Aorta (tissue), 5 donors: ENCODE results near the gene CENPH. TPM values are rescaled to one million over a fixed set of nuclear protein-coding genes. Genes with fewer than 3 reads are reported as not detected.

Experiments used
- ATAC-seq: fragments of 200-7000 bp; cut with Tn5 transposase; one replicate; pipeline ENCODE4 v1.9.1; 2022; ENCODE audit warnings: moderate library complexity; ENCODE audit not compliant: low FRiP score
- DNase-seq, 2 donors: peaks; one replicate each; pipeline ENCODE4 v3.0.0-alpha.2; 2020
- H3K27ac ChIP-seq, 2 donors: one replicate each; pipeline ENCODE4 v1.5.1; 2013; ENCODE audit warnings: low read length in 2 of 2, mild to moderate bottlenecking in 2 of 2, moderate library complexity in 2 of 2, control low read depth in 1 of 2, inconsistent platforms in 1 of 2, low read depth in 1 of 2
- H3K27me3 ChIP-seq, 2 donors: one replicate each; pipeline ENCODE4 v1.6.1; 2013; ENCODE audit warnings: control low read depth in 1 of 2, low read length in 1 of 2, mild to moderate bottlenecking in 1 of 2, moderate library complexity in 1 of 2; ENCODE audit not compliant: insufficient read depth in 2 of 2, control insufficient read depth in 1 of 2
- H3K36me3 ChIP-seq, 2 donors: one replicate each; pipeline ENCODE4 v1.6.1; 2013; ENCODE audit warnings: control low read depth in 1 of 2, low read length in 1 of 2, mild to moderate bottlenecking in 1 of 2; ENCODE audit not compliant: insufficient read depth in 2 of 2, control insufficient read depth in 1 of 2
- H3K4me1 ChIP-seq, 2 donors: one replicate each; pipeline ENCODE4 v1.6.1; 2013; ENCODE audit warnings: low read length in 2 of 2, control low read depth in 1 of 2, mild to moderate bottlenecking in 1 of 2, moderate library complexity in 1 of 2; ENCODE audit not compliant: insufficient read depth in 2 of 2, control insufficient read depth in 1 of 2
- H3K4me3 ChIP-seq, 2 donors: one replicate each; pipeline ENCODE4 v1.5.1; 2013; ENCODE audit warnings: low read length in 2 of 2, control low read depth in 1 of 2, mild to moderate bottlenecking in 1 of 2
- H3K9me3 ChIP-seq: one replicate; pipeline ENCODE4 v1.6.1; 2013; ENCODE audit warnings: mild to moderate bottlenecking, low read length; ENCODE audit not compliant: control insufficient read depth
- WGBS, 2 donors: extraction: QIAGEN DNeasy Blood & Tissue Kit; methylation state at CpG; one replicate each; pipeline ENCODE4 v1.1.7; 2013; 5-methylcytosine and 5-hydroxymethylcytosine counted together
- intact Hi-C, 2 donors: fragments of 100-400 bp; cut with DNase I; formaldehyde crosslinking; loops; one replicate each; pipeline versions ENCODE4 v1.14.2 to v1.15.0; 2022
- polyA plus RNA-seq, 2 donors: library from polyadenylated mRNA; stranded (reverse); fragments of 200-250 nt; gene quantifications; one replicate each; pipeline ENCODE4 v1.2.3, GENCODE V29; 2013
- total RNA-seq, 2 donors: library from RNA; stranded (reverse); fragmentation: NEBNext Ultra II Directional; extraction: Animal tissue kit (Norgen Biotek cat#: 25700); gene quantifications; one replicate each; pipeline ENCODE4 v1.2.1, GENCODE V29; 2021
- donor health status: healthy with polysubstance abuse.
- donor health status: Bipolar disorder and iron deficiency.
- donor health status: DM: no; HTN: no; CAD: no.
- donor health status: DM: no; HTN: no; CAD: no.
- donor health status: DM: yes; HTN: yes; CAD: no.

The CENPH gene
- total and polyA plus RNA-seq, 4 donors: 0.38 to 3.3 (median 2.3) TPM

- H3K4me3 ChIP-seq: no peak overlapping the region
- no peaks in the 10 kb centered on the region for H3K27me3 ChIP-seq
- intact Hi-C loops: no loop called here
- WGBS, 2 donors: 50 to 72% methylated on average over 1 of the region's 1 CpG
- no peaks in the 10 kb centered on the region for H3K9me3 ChIP-seq
- H3K27ac ChIP-seq: no peak overlapping the region
- DNase-seq: no peak
- no peaks in the 10 kb centered on the region for H3K36me3 ChIP-seq
- peaks cover 0 to 2% of the 10 kb centered on the region in 2 donors for H3K4me1 ChIP-seq
- no peak for ATAC-seq
Measured at GRCh38 chr5:69184621-69185020, 4.8 kb upstream of the CENPH start.

- intact Hi-C loops: no loop called here
- H3K9me3 ChIP-seq: no peaks in the 10 kb centered on the region
- no peaks in the 10 kb centered on the region for H3K36me3 ChIP-seq
- ATAC-seq (no peak), DNase-seq (no peak)
- H3K27me3 ChIP-seq: no peaks in the 10 kb centered on the region
- 90% methylated on average over 2 of the region's 2 CpGs for WGBS, 2 donors
- peaks cover 0 to 2% of the 10 kb centered on the region in 2 donors for H3K4me1 ChIP-seq
- no peak overlapping the region for H3K27ac ChIP-seq
- no peak overlapping the region for H3K4me3 ChIP-seq
Measured at GRCh38 chr5:69187342-69187741, 2.0 kb upstream of the CENPH start.

- intact Hi-C loops: no loop called here
- DNase-seq (no peak), ATAC-seq (no peak)
- Histone ChIP-seq H3K36me3 (no peaks in the 10 kb centered on the region), H3K4me1 (peaks cover 0 to 2% of the 10 kb centered on the region in 2 donors), H3K27ac (no peak overlapping the region), H3K27me3 (no peaks in the 10 kb centered on the region), H3K9me3 (no peaks in the 10 kb centered on the region), H3K4me3 (peak overlapping the region; percentile 50 to 72)
- 5 to 8% methylated on average over 8 of the region's 8 CpGs for WGBS, 2 donors
Measured at GRCh38 chr5:69188811-69189161, 597 bp upstream of the CENPH start.

DNA sequence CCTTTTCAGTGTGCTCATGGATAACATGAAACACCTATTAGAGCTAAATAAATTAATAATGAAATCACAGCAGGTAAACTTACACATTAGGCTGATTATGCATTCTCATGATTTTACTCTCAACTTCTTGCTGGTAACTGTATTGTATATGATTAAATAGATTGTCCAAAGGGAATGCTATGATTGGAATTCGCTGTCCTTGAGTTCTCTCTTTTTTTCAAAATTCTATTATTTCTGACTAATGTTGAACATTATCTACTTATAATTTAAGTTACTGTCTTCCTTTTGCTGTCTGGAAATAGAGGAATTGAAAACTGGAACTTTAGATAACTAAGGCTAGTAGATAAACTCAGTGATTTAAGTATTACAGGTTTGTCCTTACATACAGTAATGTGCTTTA lies 13.1 kb downstream of the CENPH start:
- DNase-seq (no peak), ATAC-seq (no peak)
- Histone ChIP-seq H3K4me3 (no peak overlapping the region), H3K4me1 (no peaks in the 10 kb centered on the region), H3K27me3 (no peaks in the 10 kb centered on the region), H3K9me3 (no peaks in the 10 kb centered on the region), H3K36me3 (no peaks in the 10 kb centered on the region), H3K27ac (no peak overlapping the region)
- intact Hi-C loops: no loop called here
- 85 to 91% methylated on average over 1 of the region's 1 CpG for whole genome bisulfite sequencing, 2 donors

GRCh38 chr5:69206528-69207190 lies 17.3 kb downstream of the CENPH start:
- no peak for ATAC-seq
- DNase-seq: no peak

GRCh38 chr5:69209602-69210001 lies 20.2 kb downstream of the CENPH start:
- Histone ChIP-seq H3K4me3 (no peak overlapping the region), H3K27me3 (no peaks in the 10 kb centered on the region), H3K9me3 (no peaks in the 10 kb centered on the region), H3K27ac (no peak overlapping the region), H3K4me1 (no peaks in the 10 kb centered on the region), H3K36me3 (no peaks in the 10 kb centered on the region)
- 16 to 20% methylated on average over 2 of the region's 2 CpGs for WGBS, 2 donors
- ATAC-seq (no peak), DNase-seq (no peak)
- intact Hi-C loops: loop anchor here in 1 of 2 donors (10.0 kb wide), 2 partner anchors 45 to 65 kb away; partner anchors contain the start of gene CCNB1

More at GRCh38 chr5:69206528-69207190, 17.3 kb downstream of the CENPH start:
- H3K27ac ChIP-seq: no peak overlapping the region
- 80 to 89% methylated on average over 5 of the region's 5 CpGs for WGBS, 2 donors
- no peaks in the 10 kb centered on the region for H3K36me3 ChIP-seq
- intact Hi-C loops: no loop called here
- no peaks in the 10 kb centered on the region for H3K9me3 ChIP-seq
- H3K4me3 ChIP-seq: no peak overlapping the region
- H3K27me3 ChIP-seq: no peaks in the 10 kb centered on the region
- H3K4me1 ChIP-seq: no peaks in the 10 kb centered on the region

DNA sequence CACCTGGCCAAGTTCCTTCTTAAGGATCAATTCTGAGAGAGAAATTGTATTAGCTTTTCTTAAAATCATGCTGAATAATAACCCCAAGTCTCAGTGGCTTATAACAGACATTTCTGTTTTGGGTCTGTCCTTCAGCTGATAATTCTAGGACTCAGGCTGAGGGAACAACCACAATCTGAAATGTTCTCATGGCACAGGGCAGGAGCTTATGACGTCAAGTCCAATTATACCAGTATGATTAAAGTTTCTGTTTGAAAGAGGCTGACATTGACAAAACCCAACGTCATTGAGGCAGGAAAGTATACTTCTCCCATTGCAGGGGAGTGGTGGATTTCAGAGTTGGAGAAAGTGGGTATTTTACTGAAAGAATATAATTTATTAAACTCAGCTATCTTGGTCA lies 21.8 kb downstream of the CENPH start:
- no peak overlapping the region for H3K4me3 ChIP-seq
- H3K4me1 ChIP-seq: no peaks in the 10 kb centered on the region
- no peaks in the 10 kb centered on the region for H3K27me3 ChIP-seq
- DNase-seq: no peak
- no peak overlapping the region for H3K27ac ChIP-seq
- intact Hi-C loops: loop anchor here in 1 of 2 donors (10.0 kb wide), 2 partner anchors 46 to 64 kb away; partner anchors contain the start of gene CCNB1
- H3K36me3 ChIP-seq: no peaks in the 10 kb centered on the region
- H3K9me3 ChIP-seq: no peaks in the 10 kb centered on the region
- WGBS, 2 donors: 60 to 67% methylated on average over 2 of the region's 2 CpGs
- no peak for ATAC-seq

DNA sequence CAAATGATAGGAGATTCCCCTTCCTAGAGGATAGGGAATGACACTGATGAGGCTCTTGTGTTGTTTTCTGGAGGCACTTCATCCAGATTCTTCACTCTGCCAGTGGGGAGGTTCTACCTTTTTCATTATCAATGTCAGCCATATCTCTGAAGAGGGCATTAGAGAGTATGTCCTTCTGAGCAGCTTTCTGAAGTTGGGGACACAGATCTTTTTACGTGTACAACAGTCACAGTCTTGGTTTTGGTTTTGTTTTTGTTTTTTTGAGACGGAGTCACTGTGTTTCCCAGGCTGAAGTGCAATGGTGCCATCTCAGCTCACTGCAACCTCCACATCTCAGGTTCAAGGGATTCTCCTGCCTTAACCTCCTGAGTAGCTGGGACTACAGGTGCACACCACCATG lies 22.6 kb downstream of the CENPH start:
- 83 to 91% methylated on average over 2 of the region's 2 CpGs for WGBS, 2 donors
- no peaks in the 10 kb centered on the region for H3K36me3 ChIP-seq
- H3K27ac ChIP-seq: no peak overlapping the region
- no peaks in the 10 kb centered on the region for H3K27me3 ChIP-seq
- intact Hi-C loops: loop anchor here in 1 of 2 donors (10.0 kb wide), 2 partner anchors 47 to 63 kb away; partner anchors contain the start of gene CCNB1
- no peaks in the 10 kb centered on the region for H3K9me3 ChIP-seq
- ATAC-seq (no peak), DNase-seq (no peak)
- no peaks in the 10 kb centered on the region for H3K4me1 ChIP-seq
- no peak overlapping the region for H3K4me3 ChIP-seq

DNA sequence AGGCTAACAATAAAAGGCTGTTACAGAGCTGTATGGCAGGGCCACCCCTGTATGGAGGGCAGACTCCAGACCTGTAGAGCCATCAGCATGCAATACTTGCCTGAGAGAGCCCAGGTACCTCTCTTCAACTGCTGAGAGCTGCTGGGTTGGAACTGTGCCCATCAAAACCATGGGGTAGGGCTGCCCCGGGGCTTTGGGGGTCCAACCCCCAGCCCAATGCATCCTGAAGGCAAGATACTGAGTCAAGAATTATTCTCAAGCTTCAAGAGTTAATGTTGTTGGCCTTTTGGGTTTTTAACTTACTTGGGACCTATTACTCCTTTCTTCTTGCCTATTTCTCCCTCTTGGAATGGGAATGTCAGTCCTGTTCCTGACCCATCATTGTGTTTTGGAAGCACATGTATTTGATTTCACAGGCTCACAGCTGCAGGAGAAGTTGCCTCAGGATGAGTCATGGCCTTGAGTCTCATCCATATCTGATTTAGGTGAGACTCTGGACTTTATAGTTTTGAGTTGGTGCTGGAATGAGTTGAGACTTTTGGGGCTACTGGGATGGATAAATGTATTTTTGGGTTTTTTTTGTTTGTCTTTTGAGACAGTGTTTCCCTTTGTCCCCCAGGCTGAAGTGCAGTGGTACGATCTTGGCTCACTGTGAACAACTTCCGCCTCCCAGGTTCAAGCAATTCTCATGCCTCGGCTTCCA lies 24.3 kb downstream of the CENPH start:
- Histone ChIP-seq H3K4me3 (no peak overlapping the region), H3K27me3 (no peaks in the 10 kb centered on the region), H3K36me3 (no peaks in the 10 kb centered on the region), H3K4me1 (no peaks in the 10 kb centered on the region), H3K27ac (no peak overlapping the region), H3K9me3 (no peaks in the 10 kb centered on the region)
- intact Hi-C loops: loop anchor here in 1 of 2 donors (10.0 kb wide), 2 partner anchors 49 to 61 kb away; partner anchors contain the start of gene CCNB1
- ATAC-seq: no peak
- WGBS, 2 donors: 87 to 88% methylated on average over 4 of the region's 4 CpGs
- DNase-seq: no peak
